OCI-LY3 (cell line): ENCODE measurements around the gene PSMD7.

ENCODE experiments used
- H2AFZ ChIP-seq: fragments of 200-600, 300-600 bp; shearing (Covaris generic); 2 replicates; pipeline ENCODE4 v1.6.0; 2014; ENCODE audit warnings: antibody characterized with exemption, low read depth, low read length
- H3K27ac ChIP-seq: fragments of 200-600, 300-600 bp; sonication (generic); 2 replicates; pipeline ENCODE4 v1.5.1; 2014; ENCODE audit warnings: mild to moderate bottlenecking, low read length, moderate library complexity, mixed read lengths
- H3K27me3 ChIP-seq: fragments of 200-600, 300-600 bp; sonication (generic); 2 replicates; pipeline ENCODE4 v1.6.1; 2014; ENCODE audit warnings: low read depth, low read length, mixed read lengths
- H3K36me3 ChIP-seq: fragments of 200-600, 300-600 bp; sonication (generic); replicated peaks from 2 replicates; pipeline ENCODE3; 2014; ENCODE audit warnings: low read depth, low read length, mixed read lengths
- H3K4me1 ChIP-seq: fragments of 300-600, 200-600 bp; sonication (generic); 2 replicates; pipeline ENCODE4 v1.6.1; 2014; ENCODE audit warnings: low read length, mixed read lengths
- H3K4me2 ChIP-seq: fragments of 200-600, 300-600 bp; sonication (generic); 2 replicates; pipeline ENCODE4 v1.6.1; 2014; ENCODE audit warnings: low read length, mixed read lengths
- H3K4me3 ChIP-seq: fragments of 300-600, 200-600 bp; sonication (generic); 2 replicates; pipeline ENCODE4 v1.5.1; 2014; ENCODE audit warnings: antibody characterized with exemption, mild to moderate bottlenecking, low read length, moderate library complexity
- H3K79me2 ChIP-seq: fragments of 300-600, 200-600 bp; shearing (Covaris generic); 2 replicates; pipeline ENCODE4 v1.6.1; 2014; ENCODE audit warnings: mild to moderate bottlenecking, low read length, mixed read lengths
- H3K9ac ChIP-seq: fragments of 300-600, 200-600 bp; shearing (Covaris generic); 2 replicates; pipeline ENCODE4 v1.6.0; 2014; ENCODE audit warnings: mild to moderate bottlenecking, low read length, moderate library complexity
- H3K9me3 ChIP-seq: fragments of 200-600, 300-600 bp; shearing (Covaris generic); 2 replicates; pipeline ENCODE4 v1.6.1; 2014; ENCODE audit warnings: low read length, mixed read lengths; ENCODE audit not compliant: insufficient read depth
- H4K20me1 ChIP-seq: fragments of 200-600, 300-600 bp; sonication (generic); 2 replicates; pipeline ENCODE4 v1.6.1; 2016; ENCODE audit warnings: low read length, mixed read lengths; ENCODE audit not compliant: insufficient read depth
- CTCF ChIP-seq: fragments of 200-600, 300-600 bp; sonication (generic); IDR thresholded peaks from 2 replicates; pipeline ENCODE4 v1.5.1; 2014; ENCODE audit warnings: antibody characterized with exemption, low read length, low read depth
- EZH2phosphoT487 ChIP-seq: fragments of 200-600 bp; shearing (Covaris generic); IDR thresholded peaks from 2 replicates; pipeline ENCODE4 v1.6.1; 2018; ENCODE audit warnings: antibody characterized with exemption, mixed run types, low read depth

The PSMD7 gene

GRCh38 chr16:74281300-74281699 lies 15.3 kb upstream of the PSMD7 start:
- Histone ChIP-seq H3K4me2 (no peak overlapping the region), H3K27ac (no peak overlapping the region), H4K20me1 (no peaks in the 10 kb centered on the region), H3K27me3 (peaks cover 14% of the 10 kb centered on the region), H3K9me3 (no peaks in the 10 kb centered on the region), H3K4me3 (no peak overlapping the region), H3K4me1 (no peaks in the 10 kb centered on the region), H2AFZ (no peak overlapping the region), H3K36me3 (no peaks in the 10 kb centered on the region), H3K79me2 (no peaks in the 10 kb centered on the region), H3K9ac (no peak overlapping the region)
- TF ChIP-seq EZH2phosphoT487 (no peak), CTCF (no peak)

GRCh38 chr16:74283716-74284115 lies 12.9 kb upstream of the PSMD7 start:
- Histone ChIP-seq H3K4me1 (no peaks in the 10 kb centered on the region), H3K79me2 (no peaks in the 10 kb centered on the region), H3K36me3 (no peaks in the 10 kb centered on the region), H3K4me3 (no peak overlapping the region), H3K27ac (no peak overlapping the region), H3K4me2 (no peak overlapping the region), H2AFZ (no peak overlapping the region), H4K20me1 (no peaks in the 10 kb centered on the region), H3K9ac (no peak overlapping the region), H3K9me3 (no peaks in the 10 kb centered on the region), H3K27me3 (no peaks in the 10 kb centered on the region)
- TF ChIP-seq EZH2phosphoT487 (no peak), CTCF (no peak)

GRCh38 chr16:74288065-74288464 lies 8.5 kb upstream of the PSMD7 start:
- Histone ChIP-seq H3K4me3 (no peak overlapping the region), H3K79me2 (no peaks in the 10 kb centered on the region)

GRCh38 chr16:74290356-74290755 lies 6.3 kb upstream of the PSMD7 start:
- Histone ChIP-seq H3K4me1 (0 out of 2 replicates have a peak, but pooled peaks cover under 1% of the 10 kb centered on the region), H3K27me3 (no peaks in the 10 kb centered on the region), H3K79me2 (0 out of 2 replicates have a peak, but pooled peaks cover 4% of the 10 kb centered on the region), H3K4me2 (no peak overlapping the region), H3K9ac (no peak overlapping the region), H3K4me3 (no peak overlapping the region), H3K9me3 (peaks cover 8% of the 10 kb centered on the region; the same call in 1 of the 2 replicates), H3K27ac (no peak overlapping the region), H3K36me3 (peaks cover 14% of the 10 kb centered on the region), H2AFZ (no peak overlapping the region), H4K20me1 (no peaks in the 10 kb centered on the region)
- TF ChIP-seq CTCF (no peak), EZH2phosphoT487 (no peak)

More at GRCh38 chr16:74288065-74288464, 8.5 kb upstream of the PSMD7 start:
- Histone ChIP-seq H3K4me1 (no peaks in the 10 kb centered on the region), H3K27me3 (no peaks in the 10 kb centered on the region), H2AFZ (no peak overlapping the region), H3K4me2 (no peak overlapping the region), H3K9ac (no peak overlapping the region), H4K20me1 (no peaks in the 10 kb centered on the region), H3K9me3 (peaks cover 8% of the 10 kb centered on the region; the same call in 1 of the 2 replicates), H3K36me3 (peaks cover 14% of the 10 kb centered on the region), H3K27ac (no peak overlapping the region)
- TF ChIP-seq CTCF (no peak), EZH2phosphoT487 (no peak)
